ENCODE data around the gene UROC1.

UROC1 gene

GRCh38 chr3:126451511-126451910, 66.1 kb downstream of the UROC1 start:
- no peak for DNase-seq (ENCODE audit: insufficient read length, low spot score)
- TF ChIP-seq CTCF (IDR thresholded peaks at IDR 0.05; ENCODE audit: insufficient read depth, missing control alignments) = no peak
- no peak for FAIRE-seq

DNA sequence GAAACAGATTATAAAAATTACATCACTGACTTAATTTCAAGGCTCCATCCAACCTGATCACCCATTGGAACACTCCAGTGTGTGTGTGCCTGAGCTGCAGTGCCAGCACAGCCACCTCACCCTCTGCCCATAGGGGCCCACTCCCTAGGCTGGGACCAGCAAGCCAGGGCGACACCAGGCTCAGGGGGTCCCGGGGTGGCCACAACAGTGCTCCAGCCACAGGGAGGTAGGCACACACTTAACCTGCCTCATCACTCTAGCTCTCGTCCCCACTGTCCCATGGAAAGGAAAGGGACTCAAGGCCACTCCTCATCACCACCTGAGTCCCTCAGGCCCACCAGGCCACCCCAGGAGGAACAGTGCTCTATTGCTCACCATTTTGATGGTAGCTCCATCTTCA, 66.8 kb downstream of the UROC1 start:
- no peak for DNase-seq (ENCODE audit: insufficient read length, low spot score)
- no peak for FAIRE-seq
- no peak for TF ChIP-seq CTCF (IDR thresholded peaks at IDR 0.05; ENCODE audit: insufficient read depth, missing control alignments)

- FAIRE-seq (no peak), DNase-seq (ENCODE audit: insufficient read length, low spot score) (no peak)
- TF ChIP-seq CTCF (IDR thresholded peaks at IDR 0.05; ENCODE audit: insufficient read depth, missing control alignments) = no peak
Observed at GRCh38 chr3:126450219-126450618, 67.4 kb downstream of the UROC1 start.

- no peak for FAIRE-seq
- no peak for TF ChIP-seq CTCF (IDR thresholded peaks at IDR 0.05; ENCODE audit: insufficient read depth, missing control alignments)
Observed at GRCh38 chr3:126449621-126450051, 67.9 kb downstream of the UROC1 start.

GRCh38 chr3:126448893-126449180, 68.7 kb downstream of the UROC1 start:
- TF ChIP-seq CTCF (IDR thresholded peaks at IDR 0.05; ENCODE audit: insufficient read depth, missing control alignments) = no peak
- DNase-seq (ENCODE audit: insufficient read length, low spot score) (no peak), FAIRE-seq (no peak)

More at GRCh38 chr3:126449621-126450051, 67.9 kb downstream of the UROC1 start:
- DNase-seq (ENCODE audit: insufficient read length, low spot score) = no peak

GRCh38 chr3:126448136-126448892, 69.3 kb downstream of the UROC1 start:
- no peak for FAIRE-seq
- TF ChIP-seq CTCF (IDR thresholded peaks at IDR 0.05; ENCODE audit: insufficient read depth, missing control alignments) = no peak
- no peak for DNase-seq (ENCODE audit: insufficient read length, low spot score)

DNA sequence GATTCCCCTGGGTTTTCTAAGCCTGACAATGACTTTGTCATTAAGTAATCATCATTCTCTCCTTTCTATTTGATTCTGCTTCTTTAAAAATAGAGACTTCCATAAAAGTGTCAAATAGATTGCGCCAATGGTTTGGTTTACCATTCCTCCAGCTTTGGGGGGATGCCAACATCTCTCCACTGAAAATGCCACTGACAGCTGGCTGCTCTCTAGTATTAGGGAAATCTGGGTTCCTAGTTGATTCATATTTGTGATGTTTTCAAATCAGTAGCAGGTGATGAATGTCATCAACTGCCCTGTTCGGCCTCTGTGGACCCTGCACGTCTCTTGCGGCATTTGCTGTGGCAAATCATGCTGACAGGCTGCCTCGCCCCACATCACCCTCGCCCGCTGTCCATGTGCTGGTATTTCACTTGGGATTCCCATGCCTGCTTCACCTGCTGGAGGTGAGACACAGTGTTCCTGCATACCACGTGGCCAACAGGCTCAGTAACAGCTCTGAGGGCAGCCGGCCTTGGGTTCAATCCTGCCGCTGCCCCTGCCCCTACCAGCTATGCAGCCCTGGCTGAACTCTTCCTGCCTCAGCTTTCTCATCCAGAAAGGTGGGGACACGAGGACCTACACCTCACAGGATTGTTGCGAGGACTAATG, 70.0 kb downstream of the UROC1 start:
- FAIRE-seq (no peak), DNase-seq (ENCODE audit: insufficient read length, low spot score) (no peak)
- TF ChIP-seq CTCF (IDR thresholded peaks at IDR 0.05; ENCODE audit: insufficient read depth, missing control alignments) = no peak

Data from D721Med (cell line).